Measurements from ENCODE around the gene TIGD2.

GRCh38 chr4:89119836-89120235, 8.5 kb downstream of the TIGD2 start:
- TF ChIP-seq, protein P1, sequence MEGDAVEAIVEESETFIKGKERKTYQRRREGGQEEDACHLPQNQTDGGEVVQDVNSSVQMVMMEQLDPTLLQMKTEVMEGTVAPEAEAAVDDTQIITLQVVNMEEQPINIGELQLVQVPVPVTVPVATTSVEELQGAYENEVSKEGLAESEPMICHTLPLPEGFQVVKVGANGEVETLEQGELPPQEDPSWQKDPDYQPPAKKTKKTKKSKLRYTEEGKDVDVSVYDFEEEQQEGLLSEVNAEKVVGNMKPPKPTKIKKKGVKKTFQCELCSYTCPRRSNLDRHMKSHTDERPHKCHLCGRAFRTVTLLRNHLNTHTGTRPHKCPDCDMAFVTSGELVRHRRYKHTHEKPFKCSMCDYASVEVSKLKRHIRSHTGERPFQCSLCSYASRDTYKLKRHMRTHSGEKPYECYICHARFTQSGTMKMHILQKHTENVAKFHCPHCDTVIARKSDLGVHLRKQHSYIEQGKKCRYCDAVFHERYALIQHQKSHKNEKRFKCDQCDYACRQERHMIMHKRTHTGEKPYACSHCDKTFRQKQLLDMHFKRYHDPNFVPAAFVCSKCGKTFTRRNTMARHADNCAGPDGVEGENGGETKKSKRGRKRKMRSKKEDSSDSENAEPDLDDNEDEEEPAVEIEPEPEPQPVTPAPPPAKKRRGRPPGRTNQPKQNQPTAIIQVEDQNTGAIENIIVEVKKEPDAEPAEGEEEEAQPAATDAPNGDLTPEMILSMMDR (IDR thresholded peaks at IDR 0.05) = no peak
- TF ChIP-seq POLR2A (IDR thresholded peaks at IDR 0.05) (no peak), EP300 (IDR thresholded peaks at IDR 0.05) (no peak)
